ENCODE data around the gene LSM14B.

DNA sequence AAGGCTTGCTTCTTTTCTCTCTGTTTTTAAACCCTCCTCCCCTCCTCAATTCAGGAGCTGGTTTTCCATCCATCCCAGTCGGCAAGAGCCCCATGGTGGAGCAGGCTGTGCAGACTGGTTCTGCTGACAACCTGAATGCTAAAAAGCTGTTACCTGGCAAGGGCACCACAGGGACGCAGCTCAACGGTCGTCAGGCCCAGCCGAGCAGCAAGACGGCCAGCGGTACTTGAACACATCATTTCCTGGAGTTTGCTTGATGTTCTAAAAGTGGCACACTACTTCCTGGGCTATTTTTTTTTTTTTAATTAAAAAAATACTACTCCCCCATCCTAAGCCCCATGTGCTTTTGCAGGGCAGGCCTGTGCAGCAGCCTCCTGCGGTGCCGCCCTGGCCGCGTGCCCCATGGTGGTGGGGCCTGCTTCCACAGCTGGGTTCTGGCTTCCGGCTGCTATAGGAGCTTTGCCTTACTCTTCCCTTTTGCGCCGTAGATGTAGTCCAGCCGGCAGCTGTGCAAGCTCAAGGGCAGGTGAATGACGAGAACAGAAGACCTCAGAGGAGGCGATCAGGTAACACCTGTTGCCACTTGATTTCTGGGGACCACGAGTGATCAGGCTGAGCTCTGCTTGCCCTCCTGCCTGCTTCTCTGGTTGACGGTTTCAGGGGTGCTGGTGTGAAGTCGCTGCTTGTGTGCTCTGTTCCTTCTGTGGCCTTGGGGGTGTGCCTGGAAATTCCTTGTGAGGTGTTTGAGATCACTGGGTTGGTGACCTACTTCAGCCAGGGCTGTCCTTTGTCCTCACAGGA lies 7.7 kb downstream of the LSM14B start:
- TF ChIP-seq GABPA (IDR thresholded peaks at IDR 0.05; ENCODE audit: low read depth) (no peak), SPI1 (IDR thresholded peaks at IDR 0.05; ENCODE audit: borderline replicate concordance, low read depth) (no peak), POLR2AphosphoS5 (IDR thresholded peaks at IDR 0.05; ENCODE audit: low read depth) (no peak)
- TF ChIP-seq, protein P1, sequence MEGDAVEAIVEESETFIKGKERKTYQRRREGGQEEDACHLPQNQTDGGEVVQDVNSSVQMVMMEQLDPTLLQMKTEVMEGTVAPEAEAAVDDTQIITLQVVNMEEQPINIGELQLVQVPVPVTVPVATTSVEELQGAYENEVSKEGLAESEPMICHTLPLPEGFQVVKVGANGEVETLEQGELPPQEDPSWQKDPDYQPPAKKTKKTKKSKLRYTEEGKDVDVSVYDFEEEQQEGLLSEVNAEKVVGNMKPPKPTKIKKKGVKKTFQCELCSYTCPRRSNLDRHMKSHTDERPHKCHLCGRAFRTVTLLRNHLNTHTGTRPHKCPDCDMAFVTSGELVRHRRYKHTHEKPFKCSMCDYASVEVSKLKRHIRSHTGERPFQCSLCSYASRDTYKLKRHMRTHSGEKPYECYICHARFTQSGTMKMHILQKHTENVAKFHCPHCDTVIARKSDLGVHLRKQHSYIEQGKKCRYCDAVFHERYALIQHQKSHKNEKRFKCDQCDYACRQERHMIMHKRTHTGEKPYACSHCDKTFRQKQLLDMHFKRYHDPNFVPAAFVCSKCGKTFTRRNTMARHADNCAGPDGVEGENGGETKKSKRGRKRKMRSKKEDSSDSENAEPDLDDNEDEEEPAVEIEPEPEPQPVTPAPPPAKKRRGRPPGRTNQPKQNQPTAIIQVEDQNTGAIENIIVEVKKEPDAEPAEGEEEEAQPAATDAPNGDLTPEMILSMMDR (IDR thresholded peaks at IDR 0.05; ENCODE audit: insufficient read depth, low read length), result no peak
- TF ChIP-seq, protein P2, sequence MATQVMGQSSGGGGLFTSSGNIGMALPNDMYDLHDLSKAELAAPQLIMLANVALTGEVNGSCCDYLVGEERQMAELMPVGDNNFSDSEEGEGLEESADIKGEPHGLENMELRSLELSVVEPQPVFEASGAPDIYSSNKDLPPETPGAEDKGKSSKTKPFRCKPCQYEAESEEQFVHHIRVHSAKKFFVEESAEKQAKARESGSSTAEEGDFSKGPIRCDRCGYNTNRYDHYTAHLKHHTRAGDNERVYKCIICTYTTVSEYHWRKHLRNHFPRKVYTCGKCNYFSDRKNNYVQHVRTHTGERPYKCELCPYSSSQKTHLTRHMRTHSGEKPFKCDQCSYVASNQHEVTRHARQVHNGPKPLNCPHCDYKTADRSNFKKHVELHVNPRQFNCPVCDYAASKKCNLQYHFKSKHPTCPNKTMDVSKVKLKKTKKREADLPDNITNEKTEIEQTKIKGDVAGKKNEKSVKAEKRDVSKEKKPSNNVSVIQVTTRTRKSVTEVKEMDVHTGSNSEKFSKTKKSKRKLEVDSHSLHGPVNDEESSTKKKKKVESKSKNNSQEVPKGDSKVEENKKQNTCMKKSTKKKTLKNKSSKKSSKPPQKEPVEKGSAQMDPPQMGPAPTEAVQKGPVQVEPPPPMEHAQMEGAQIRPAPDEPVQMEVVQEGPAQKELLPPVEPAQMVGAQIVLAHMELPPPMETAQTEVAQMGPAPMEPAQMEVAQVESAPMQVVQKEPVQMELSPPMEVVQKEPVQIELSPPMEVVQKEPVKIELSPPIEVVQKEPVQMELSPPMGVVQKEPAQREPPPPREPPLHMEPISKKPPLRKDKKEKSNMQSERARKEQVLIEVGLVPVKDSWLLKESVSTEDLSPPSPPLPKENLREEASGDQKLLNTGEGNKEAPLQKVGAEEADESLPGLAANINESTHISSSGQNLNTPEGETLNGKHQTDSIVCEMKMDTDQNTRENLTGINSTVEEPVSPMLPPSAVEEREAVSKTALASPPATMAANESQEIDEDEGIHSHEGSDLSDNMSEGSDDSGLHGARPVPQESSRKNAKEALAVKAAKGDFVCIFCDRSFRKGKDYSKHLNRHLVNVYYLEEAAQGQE (IDR thresholded peaks at IDR 0.05; ENCODE audit: insufficient replicate concordance, low read depth), result no peak
